Esophagus squamous epithelium (tissue), 5 donors: ENCODE results near the gene ARPC2. TPM values are rescaled to one million over a fixed set of nuclear protein-coding genes. Genes with fewer than 3 reads are reported as not detected.

Experiments used
- DNase-seq: peaks from one replicate; lab custom pipeline; 2025; lab: John Stamatoyannopoulos, UW
- H3K27ac ChIP-seq, 4 donors: fragments of 200-600 bp; sonication (generic); one replicate each; pipeline ENCODE4 v1.5.1; 2016 to 2019; ENCODE audit warnings: mild to moderate bottlenecking in 1 of 4
- H3K27me3 ChIP-seq, 4 donors: fragments of 200-600 bp; sonication (generic); 1 replicate in 3 of 4; 2 replicates in 1 of 4; pipeline versions ENCODE4 v1.5.1 to v1.6.0; 2017 to 2021; ENCODE audit warnings: antibody characterized with exemption in 1 of 4
- H3K36me3 ChIP-seq, 3 donors: fragments of 200-600 bp; sonication (generic); one replicate each; pipeline ENCODE4 v1.5.1; 2016 to 2019
- H3K4me1 ChIP-seq, 3 donors: fragments of 200-600 bp; sonication (generic); one replicate each; pipeline ENCODE4 v1.5.1; 2017 to 2019
- H3K4me3 ChIP-seq, 4 donors: fragments of 200-600 bp; sonication (generic); 1 replicate in 3 of 4; 2 replicates in 1 of 4; pipeline ENCODE4 v1.5.1; 2016 to 2019; ENCODE audit warnings: mild to moderate bottlenecking in 2 of 4, moderate library complexity in 1 of 4
- H3K9me3 ChIP-seq, 3 donors: fragments of 200-600 bp; sonication (generic); one replicate each; pipeline ENCODE4 v1.5.1; 2016 to 2019
- CTCF ChIP-seq, 6 experiments: fragments of 450-650 bp in 4 of 6; fragments of 200-600 bp in 2 of 6; sonication (generic) in 2 of 6; IDR thresholded peaks; one replicate each; pipeline ENCODE4 v1.5.1; 2016 to 2019; ENCODE audit warnings: antibody characterized with exemption in 6 of 6, mild to moderate bottlenecking in 4 of 6, moderate library complexity in 4 of 6
- POLR2A ChIP-seq, 4 donors: fragments of 450-650 bp; IDR thresholded peaks; one replicate each; pipeline ENCODE4 v1.6.1; 2017; ENCODE audit warnings: antibody characterized with exemption in 4 of 4, mild to moderate bottlenecking in 4 of 4, moderate library complexity in 3 of 4
- WGBS, 2 donors: methylation state at CpG; one replicate each; pipeline ENCODE4 v1.1.5; 2018; 5-methylcytosine and 5-hydroxymethylcytosine counted together
- intact Hi-C: fragments of 100-400 bp; cut with DNase I; formaldehyde crosslinking; loops from one replicate; pipeline ENCODE4 v1.15.0; 2022
- total RNA-seq, 4 donors: library from RNA; depleted of rRNA; stranded (reverse); fragments of >200 nt; gene quantifications; one replicate each; pipeline ENCODE4 v1.1.0, GENCODE V29; 2016
- donor health status: DM: yes; HTN: yes; CAD: no.

The ARPC2 gene
- total RNA-seq, 4 donors from 2014 or later: 465 to 690 (median 542) TPM

- Histone ChIP-seq H3K36me3 (no peaks in the 10 kb centered on the region), H3K27me3 (peaks cover 0 to 5% (median 0%) of the 10 kb centered on the region in 4 donors), H3K9me3 (no peaks in the 10 kb centered on the region), H3K4me1 (peaks cover 0 to 15% (median 7%) of the 10 kb centered on the region in 3 donors), H3K27ac (peak overlapping the region in 1 of 4 donors; percentile 3), H3K4me3 (no peak overlapping the region)
- 70 to 71% methylated on average over 1 of the region's 1 CpG for WGBS, 2 donors
- TF ChIP-seq CTCF (IDR thresholded peaks at IDR 0.05): no peak
- no peak for TF ChIP-seq POLR2A (IDR thresholded peaks at IDR 0.05)
- DNase-seq: no peak
- intact Hi-C loops: loop anchor here (5.0 kb wide), 1 partner anchor 70 kb away; no protein-coding TSS in a partner anchor
Measured at GRCh38 chr2:218186876-218187275, 30.1 kb upstream of the ARPC2 start.

- H3K9me3 ChIP-seq: no peaks in the 10 kb centered on the region
- no peak for DNase-seq
- peaks cover 0 to 15% (median 7%) of the 10 kb centered on the region in 3 donors for H3K4me1 ChIP-seq
- intact Hi-C loops: loop anchor here (5.0 kb wide), 1 partner anchor 70 kb away; no protein-coding TSS in a partner anchor
- H3K27ac ChIP-seq: peak overlapping the region in 1 of 4 donors; percentile 3
- TF ChIP-seq POLR2A (IDR thresholded peaks at IDR 0.05): no peak
- no peaks in the 10 kb centered on the region for H3K36me3 ChIP-seq
- 30 to 37% methylated on average over 4 of the region's 4 CpGs for WGBS, 2 donors
- H3K4me3 ChIP-seq: no peak overlapping the region
- peaks cover 0 to 5% (median 0%) of the 10 kb centered on the region in 4 donors for H3K27me3 ChIP-seq
Measured at GRCh38 chr2:218187296-218188015, 29.5 kb upstream of the ARPC2 start.

- no peak overlapping the region for H3K4me3 ChIP-seq
- H3K27ac ChIP-seq: no peak overlapping the region
- peaks cover 0 to 15% (median 7%) of the 10 kb centered on the region in 3 donors for H3K4me1 ChIP-seq
- TF ChIP-seq POLR2A (IDR thresholded peaks at IDR 0.05) (no peak), CTCF (IDR thresholded peaks at IDR 0.05) (no peak)
- intact Hi-C loops: loop anchor here (5.0 kb wide), 1 partner anchor 69 kb away; no protein-coding TSS in a partner anchor
- WGBS, 2 donors: 83% methylated on average over 2 of the region's 2 CpGs; no CpG with 5 or more reads in 1 of the 2 donors
- DNase-seq: no peak
- H3K36me3 ChIP-seq: no peaks in the 10 kb centered on the region
- no peaks in the 10 kb centered on the region for H3K27me3 ChIP-seq
- no peaks in the 10 kb centered on the region for H3K9me3 ChIP-seq
Measured at GRCh38 chr2:218188528-218188927, 28.5 kb upstream of the ARPC2 start.

GRCh38 chr2:218192902-218193430, 24.0 kb upstream of the ARPC2 start:
- H3K27ac ChIP-seq: no peak overlapping the region
- DNase-seq: no peak
- WGBS, 2 donors: 60 to 77% methylated on average over 3 of the region's 3 CpGs
- H3K27me3 ChIP-seq: no peaks in the 10 kb centered on the region
- TF ChIP-seq CTCF (IDR thresholded peaks at IDR 0.05): no peak
- TF ChIP-seq POLR2A (IDR thresholded peaks at IDR 0.05): no peak
- intact Hi-C loops: no loop called here
- H3K4me3 ChIP-seq: no peak overlapping the region
- no peaks in the 10 kb centered on the region for H3K4me1 ChIP-seq
- no peaks in the 10 kb centered on the region for H3K9me3 ChIP-seq
- H3K36me3 ChIP-seq: no peaks in the 10 kb centered on the region

DNA sequence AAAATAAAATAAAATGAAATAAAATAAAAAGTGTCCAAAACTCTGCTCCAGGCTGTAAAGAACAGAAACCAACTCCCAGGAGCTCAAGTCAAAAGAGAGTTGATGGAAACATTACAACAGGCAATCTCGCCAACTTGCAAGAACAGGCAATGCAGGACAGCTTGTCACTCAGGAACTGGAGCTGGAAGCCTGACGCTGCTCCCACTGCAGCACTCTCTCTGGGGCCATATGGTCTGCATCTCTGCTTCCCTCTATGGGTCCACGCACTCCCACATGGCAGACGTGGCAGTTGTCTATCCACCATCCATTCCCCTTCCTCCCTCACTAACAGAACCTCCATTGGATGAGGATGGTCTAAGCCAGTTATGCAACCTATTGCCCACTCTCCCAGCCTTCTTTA, 23.3 kb upstream of the ARPC2 start:
- H3K27ac ChIP-seq: no peak overlapping the region
- no peak for DNase-seq

More for the DNA sequence above, 23.3 kb upstream of the ARPC2 start:
- Histone ChIP-seq H3K4me1 (no peaks in the 10 kb centered on the region), H3K4me3 (no peak overlapping the region), H3K36me3 (no peaks in the 10 kb centered on the region), H3K9me3 (no peaks in the 10 kb centered on the region), H3K27me3 (peaks cover 0 to 5% (median 0%) of the 10 kb centered on the region in 4 donors)
- TF ChIP-seq CTCF (IDR thresholded peaks at IDR 0.05): no peak
- TF ChIP-seq POLR2A (IDR thresholded peaks at IDR 0.05): no peak
- WGBS, 2 donors: 67 to 84% methylated on average over 4 of the region's 4 CpGs
- intact Hi-C loops: no loop called here
